Parietal lobe (tissue), 1 donor: ENCODE results near the gene TMEM45A. TPM values are rescaled to one million over a fixed set of nuclear protein-coding genes. Genes with fewer than 3 reads are reported as not detected.

ENCODE experiments used
- total RNA-seq: library from RNA; depleted of rRNA; stranded (reverse); fragments of >200 nt; gene quantifications from one replicate; pipeline ENCODE4 v1.2.3, GENCODE V29; 2014

TMEM45A gene
- 1.6 TPM for total RNA-seq

GRCh38 chr3:100492059-100493006 is at the start of gene TMEM45A:
TSS of gene TMEM45A (plus strand) at chr3:100492619. CDS start at chr3:100555212, 62,593 bp downstream.

GRCh38 chr3:100609305-100609704 is 116.9 kb downstream of the TMEM45A start, which contains the start of gene ADGRG7:
TSS of gene ADGRG7 (plus strand) at chr3:100609601. CDS start at chr3:100609857, 256 bp downstream.

Other genes with a start within 250 kb of the TMEM45A start
- gene TBC1D23, start 231.6 kb upstream of the TMEM45A start, total RNA-seq: 58.5 TPM
- 26.3 TPM for gene NIT2, start 157.9 kb upstream of the TMEM45A start, total RNA-seq
- 104 TPM for gene TOMM70, start 91.5 kb upstream of the TMEM45A start, total RNA-seq
- 10.0 TPM for gene LNP1, start 91.1 kb upstream of the TMEM45A start, total RNA-seq
- not detected for gene ADGRG7, start 117.0 kb downstream of the TMEM45A start, total RNA-seq
- gene TFG, start 216.9 kb downstream of the TMEM45A start, total RNA-seq: 73.2 TPM